ENCODE measurements around the gene MBNL1.
A peak's percentile ranks its signal among the peaks of the same experiment; 100 is the strongest.

MBNL1 gene

DNA sequence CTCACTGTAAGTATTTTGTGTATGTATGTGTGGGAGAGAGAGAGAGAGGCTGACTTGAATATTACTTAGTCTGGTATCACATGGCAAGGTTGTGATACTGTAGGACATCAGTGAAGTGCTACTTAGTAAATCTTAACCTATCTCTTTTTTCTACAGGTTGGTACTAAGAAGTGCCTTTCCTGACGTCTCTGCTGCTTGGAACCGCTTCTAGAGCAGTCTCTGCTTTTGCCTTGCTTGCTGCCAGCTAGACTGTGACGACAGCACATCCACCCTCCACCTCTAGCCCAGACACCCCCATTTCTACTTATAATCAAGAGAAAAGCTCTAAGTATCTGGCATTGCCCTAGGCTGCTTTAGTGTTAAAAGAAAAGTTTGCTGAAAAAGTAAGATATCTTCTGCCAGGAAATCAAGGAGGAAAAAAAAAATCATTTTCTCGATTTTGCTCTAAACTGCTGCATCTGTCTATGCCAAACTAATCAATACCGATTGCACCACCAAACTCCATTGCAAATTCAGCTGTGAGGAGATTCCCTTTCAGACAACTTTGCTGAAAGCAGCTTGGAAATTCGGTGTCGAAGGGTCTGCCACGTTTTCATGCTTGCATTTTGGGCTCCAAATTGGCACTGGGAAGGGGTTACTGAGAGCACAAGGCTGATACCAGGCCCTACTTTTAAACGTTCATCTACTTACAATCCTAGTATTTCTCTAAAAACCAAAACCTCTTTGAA, 30.7 kb downstream of the MBNL1 start:
- no peak for DNase-seq

DNA sequence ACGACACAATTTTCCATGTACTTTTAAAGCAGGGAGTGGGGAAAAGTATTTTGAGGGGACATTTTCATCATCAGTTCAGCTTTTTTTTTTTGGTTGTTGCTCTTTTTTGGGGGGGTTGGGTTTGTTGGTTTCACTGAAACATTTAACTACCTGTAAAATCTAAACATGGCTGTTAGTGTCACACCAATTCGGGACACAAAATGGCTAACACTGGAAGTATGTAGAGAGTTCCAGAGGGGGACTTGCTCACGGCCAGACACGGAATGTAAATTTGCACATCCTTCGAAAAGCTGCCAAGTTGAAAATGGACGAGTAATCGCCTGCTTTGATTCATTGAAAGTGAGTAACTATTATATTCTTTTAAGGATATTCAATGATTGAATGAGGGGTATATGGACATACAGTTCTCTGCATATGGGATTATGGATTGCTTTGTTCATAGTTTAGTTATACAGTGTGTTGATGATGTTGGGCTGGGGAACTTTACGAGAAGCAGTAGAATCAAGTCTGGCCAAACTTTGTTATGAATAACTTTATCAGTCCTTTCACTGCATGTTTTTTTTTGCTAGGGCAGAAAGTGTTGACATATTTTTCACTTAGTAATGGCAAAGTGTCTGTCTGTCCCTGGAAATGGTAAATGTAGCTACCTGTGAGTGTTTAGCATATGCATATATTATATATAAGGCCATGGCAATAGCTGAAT, 31.5 kb downstream of the MBNL1 start:
- DNase-seq: peak; percentile 28

DNA sequence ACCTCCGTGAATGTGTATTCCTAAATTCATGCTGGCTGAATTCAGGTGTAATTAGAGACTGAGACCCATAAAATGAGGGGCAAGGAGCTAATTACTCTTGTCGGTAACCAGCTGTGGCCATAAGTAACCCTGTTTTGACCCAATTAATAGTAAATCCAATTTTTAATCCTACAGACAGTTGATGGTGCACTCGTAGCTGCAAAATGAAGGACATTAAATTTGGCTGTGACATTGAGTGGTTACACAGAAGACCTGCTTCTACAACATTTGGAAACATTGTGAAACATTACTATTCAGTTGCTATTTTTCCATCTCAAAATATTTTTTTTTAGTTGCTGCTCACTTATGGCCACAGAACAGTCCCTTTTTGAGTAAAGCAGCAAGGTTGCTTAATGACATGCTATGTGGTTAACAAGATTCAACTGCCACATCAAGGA, 33.0 kb downstream of the MBNL1 start:
- no peak for DNase-seq

DNA sequence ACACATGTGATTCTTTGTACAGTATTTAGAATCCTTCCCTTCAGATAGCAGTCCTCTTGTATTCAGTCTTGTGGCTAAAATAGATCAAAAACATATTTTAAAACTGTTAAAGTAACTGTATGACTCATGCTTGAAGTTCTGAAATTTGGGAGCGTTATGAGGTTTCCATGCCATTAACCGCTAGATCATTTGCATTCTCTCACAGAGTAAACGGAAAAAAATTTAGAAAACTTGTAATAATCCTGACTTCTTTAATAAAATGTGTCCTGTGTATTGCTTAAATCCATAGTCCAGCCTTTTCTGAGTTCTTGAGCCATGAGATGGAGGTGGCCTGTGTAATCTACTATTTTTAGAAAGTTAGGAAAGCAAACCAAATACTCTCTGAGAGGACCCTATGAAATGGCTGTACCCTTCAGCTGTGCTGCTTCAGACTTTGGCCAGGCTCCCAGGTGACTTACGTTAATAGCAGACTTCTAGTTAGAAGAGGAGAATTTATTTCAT, 33.8 kb downstream of the MBNL1 start:
- peak; percentile 96 for DNase-seq

DNA sequence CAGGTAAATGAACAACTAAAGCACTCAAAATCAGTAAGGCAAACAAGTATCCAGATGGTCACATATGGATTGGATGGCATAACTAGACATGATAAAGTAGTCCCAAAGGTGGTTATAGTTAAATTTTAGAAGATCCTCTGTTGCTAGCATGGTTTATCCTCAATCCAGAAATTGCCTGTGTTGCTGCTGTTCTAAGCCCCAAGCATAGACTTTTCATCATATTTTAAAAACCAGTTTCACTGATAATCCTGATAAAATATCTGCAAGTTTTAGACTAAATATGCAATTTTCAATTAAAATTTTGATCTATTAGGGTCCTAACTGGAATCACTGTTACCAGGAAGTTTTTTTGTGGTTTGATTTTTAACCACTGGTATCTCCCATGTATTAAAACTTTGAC, 35.4 kb downstream of the MBNL1 start:
- DNase-seq: no peak

DNA sequence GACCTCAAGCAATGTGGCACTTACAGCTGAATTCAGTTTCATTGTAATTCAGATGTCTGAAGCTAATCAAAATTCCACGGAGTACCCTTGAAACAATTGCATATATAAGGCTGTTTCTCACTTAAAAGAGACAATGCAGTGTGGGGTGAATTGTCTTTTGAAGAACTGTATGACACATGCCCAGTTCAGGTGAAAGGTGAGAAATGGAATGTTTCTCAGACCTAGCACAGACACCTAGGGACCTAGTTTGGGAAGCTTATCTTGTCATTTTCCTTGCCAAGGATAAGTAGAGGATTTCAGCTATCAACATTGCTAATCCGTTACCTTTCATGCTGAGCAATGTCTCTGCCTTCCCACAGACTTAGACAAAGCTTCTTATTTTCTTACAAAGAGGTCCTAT, 36.3 kb downstream of the MBNL1 start:
- no peak for DNase-seq

DNA sequence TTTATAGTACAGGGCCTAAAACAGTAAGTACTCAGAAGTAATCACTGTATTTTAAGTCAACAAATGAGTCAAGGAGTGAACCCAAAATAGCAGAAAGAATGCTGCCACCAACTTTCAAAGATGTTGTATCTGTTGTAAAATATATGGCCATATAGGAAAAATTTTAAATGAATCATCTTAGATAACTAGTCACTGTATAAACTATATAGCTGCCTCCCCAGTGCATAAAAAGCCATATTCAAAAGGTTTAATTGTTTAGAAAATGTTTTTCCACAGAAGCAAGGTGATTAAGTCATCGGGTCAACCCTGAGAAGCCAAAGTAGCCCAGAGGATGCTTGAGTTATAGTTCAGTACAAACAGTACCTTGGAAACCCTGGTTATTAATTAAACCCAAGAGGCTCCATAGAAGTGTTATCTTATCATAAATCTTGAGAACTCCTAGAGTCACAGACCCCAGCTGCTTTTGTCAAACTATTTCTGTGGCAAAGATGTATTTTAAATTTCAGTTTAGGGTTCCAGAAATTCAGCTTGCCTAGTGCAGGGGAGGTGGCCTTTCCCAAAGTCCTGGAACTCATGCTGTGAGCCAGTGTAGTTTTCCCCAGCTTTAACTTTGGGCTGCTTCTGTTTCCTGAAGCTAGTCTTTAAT, 39.2 kb downstream of the MBNL1 start:
- DNase-seq: peak; percentile 28

DNA sequence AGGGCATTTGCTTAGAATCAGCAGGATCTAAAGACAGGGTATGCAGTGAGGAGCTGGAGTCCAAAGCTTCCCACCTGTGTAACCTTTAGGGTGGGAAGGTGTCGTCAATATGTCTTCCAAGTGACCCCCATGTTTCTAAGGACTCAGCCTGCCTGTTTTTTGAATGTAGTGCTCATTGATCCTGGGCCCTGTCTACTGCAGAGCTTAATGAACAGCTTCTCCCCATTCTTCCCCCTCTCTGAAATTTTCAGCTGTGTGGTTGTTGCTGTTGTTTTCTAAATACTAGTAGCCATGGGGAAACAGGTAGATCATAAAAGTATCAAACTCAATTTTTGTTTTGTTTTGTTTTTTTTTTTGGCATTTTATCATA, 39.7 kb downstream of the MBNL1 start:
- DNase-seq: no peak

DNA sequence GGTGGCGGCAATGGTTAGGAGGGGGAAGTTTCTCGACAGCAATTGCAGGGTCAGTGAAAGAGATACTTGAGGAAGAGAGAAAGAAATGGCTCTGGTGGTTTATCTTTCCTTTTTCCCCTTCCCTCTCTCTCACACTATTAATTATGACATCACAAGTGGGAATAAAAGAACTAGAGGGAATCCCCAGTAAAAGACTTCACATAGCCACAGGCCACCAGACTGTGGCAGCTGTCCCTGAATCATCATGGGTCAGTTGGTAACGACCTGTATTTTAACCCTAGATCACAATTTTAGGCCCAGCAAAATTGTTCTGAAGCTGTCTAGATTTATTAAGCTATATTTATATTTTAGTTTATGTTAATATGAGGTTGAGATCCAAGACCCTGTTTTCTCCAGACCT, 40.3 kb downstream of the MBNL1 start:
- DNase-seq: no peak

DNA sequence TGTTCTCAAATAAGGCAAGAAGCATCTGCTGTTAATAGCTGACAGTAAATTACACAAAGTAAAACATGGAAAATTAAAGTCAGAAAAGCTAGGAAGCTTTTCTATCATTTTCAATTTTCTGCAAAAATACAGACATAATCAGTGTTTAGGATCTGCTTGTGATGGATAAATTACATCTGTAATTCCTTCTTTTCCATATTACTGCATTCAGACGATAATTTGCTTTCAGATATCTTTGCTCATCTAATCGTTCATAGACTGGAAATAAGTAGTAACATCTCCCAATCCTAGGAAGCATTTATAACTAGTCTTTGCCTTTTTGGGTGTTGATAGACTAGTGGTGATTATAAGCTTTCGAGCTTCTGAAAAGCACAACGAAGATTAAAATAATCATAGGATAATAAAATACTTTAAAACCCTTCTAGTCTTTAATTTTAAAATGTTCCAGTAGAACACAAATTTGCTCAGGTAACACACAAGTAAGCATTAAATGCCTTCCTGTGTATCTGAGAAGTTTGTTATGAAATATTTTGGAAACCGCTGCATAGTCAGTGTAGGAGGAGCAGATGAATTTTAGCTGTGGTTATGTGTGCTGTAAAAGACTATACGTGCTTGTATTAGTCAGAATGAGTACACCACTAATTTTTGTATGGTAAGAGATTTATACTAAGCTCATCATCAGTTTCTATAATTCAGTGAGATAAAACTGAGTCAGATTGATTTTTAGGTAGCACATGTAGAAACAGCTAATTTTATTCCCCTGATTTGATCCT, 41.0 kb downstream of the MBNL1 start:
- DNase-seq: peak; percentile 74

DNA sequence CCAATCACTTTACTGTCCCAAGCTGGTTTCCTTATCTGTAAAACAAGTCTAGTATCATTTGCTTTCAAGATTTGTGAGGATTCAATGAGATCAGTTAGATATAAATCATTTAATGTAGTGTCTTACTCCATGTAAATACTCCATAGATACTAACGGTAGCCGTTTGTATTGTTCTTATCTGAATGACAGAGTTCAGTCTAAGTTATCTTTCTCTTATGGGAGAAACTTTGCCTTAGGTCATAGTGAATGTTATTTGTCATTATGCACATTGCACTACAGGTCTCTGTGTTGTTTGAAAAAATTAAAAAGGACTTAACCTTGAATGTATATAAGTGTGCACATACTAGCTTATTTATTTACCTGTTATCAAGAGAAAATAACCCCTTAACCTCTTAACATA, 44.7 kb downstream of the MBNL1 start:
- no peak for DNase-seq

DNA sequence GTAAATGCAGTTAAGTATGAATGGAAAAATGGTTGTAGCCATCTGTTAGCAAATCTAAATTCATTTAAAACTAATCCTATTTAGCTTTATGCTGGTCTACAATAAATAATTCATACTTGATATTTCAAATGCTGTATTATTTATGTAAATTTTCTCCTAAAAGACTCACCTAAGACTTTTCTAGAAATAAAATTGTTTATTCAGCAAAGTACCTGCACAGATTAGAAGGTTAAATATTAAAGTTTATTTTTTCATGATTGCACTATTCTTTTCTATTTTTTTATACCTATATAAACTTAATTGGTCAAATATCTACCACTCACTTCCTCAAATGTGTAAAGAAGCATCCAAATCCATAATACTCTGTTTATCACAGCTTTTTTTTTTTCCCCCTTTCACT, 45.2 kb downstream of the MBNL1 start:
- no peak for DNase-seq

DNA sequence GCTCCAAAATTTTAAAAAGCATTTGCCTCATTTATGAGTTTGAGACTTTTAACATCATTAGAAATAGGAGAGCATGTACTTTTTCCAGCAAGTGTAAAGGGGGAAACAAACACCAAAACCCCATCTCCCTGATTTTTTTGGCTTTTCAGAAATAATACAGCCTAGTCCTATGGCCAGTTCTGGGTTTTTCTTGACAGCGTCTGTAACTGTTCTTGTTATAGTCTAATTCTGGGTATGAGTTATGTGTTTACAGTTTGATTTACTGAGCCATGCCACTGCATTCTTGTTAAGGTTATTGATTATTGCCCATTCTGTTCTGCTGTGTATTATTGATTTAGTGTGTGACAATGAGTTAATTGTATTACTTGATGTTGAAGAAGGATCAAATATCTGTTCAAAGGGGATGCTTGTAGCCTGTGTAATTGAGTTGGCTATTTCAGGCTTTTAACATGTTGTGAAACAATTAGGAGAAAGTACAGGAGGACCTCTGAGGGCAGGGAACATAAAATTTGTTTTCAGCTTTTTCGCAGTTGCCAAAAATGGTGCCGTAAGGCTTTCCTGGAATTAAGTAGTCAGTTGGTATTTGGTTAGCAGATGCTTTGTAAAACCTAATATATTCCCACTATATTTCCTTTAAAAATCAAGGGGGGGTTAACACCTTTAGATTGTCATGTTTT, 46.1 kb downstream of the MBNL1 start:
- DNase-seq: no peak

DNA sequence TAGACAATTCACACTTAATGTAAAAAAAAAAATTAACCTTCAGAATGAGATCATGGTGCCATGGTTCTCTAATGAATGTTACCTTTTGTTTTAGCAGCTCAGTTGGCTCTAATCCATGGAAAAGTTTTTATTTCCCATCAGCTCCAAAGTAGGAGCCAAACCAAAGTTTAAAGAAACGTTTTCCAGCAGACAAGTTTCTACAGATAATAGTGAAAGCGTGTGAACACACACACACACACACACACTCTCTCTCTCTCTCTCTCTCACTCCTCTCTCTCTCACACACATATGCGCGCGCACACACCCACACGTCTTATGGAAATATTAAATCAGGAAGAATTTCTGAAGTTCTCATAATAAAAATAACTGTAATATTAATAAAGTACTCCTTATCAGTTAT, 46.9 kb downstream of the MBNL1 start:
- no peak for DNase-seq

DNA sequence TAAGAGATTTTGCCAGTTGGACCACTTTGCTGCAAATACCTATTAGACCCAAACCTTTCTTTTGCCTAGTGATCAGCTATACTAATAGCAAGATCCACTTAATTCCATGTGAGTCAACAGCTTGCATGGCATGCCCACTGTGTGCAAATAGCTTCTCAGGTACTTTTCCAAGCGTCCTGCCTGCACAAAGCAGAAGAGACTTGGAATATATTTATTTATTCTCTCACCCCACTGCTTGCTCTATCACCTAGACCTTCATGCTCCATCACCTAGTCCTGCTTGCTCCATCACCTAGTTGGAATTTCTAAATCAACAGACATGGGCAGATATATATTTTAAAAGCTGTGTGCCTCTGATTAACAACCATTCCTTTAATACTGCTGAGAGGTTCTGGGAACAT, 47.6 kb downstream of the MBNL1 start:
- DNase-seq: no peak

DNA sequence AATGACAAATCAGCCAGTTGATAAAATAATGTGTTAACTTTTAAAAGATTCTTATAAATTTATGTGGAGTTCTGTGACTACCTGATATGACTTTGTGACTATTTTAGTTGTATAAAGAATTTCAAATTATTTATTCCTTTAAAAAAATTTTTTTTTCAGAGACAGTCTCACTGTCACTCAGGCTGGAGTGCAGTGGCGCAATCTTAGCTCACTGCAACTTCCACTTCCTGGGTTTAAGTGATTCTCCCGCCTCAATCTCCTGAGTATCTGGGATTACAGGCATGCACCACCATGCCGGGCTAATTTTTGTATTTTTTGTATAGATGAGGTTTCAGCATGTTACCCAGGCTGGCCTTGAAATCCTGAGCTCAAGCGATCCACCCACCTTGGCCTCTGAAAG, 48.5 kb downstream of the MBNL1 start:
- DNase-seq: no peak

DNA sequence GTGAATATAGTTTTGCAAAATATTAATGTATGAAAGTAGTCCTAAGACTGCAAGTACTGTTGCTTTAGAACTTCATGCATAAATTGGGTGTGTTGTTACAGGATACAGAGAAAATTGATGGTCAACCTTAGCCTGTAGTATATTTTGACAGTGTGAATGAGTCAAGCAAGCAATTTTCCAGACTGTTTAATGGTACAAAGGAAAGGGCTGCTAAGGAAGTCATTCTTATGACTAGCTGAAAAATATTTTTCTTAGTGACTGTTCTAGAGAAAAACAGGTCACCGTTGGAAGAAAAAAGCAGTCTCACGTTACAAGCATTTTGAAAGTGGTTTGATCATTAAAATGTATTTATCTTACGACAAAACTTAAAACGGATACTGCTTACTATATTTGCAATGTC, 49.2 kb downstream of the MBNL1 start:
- DNase-seq: peak; percentile 61

DNA sequence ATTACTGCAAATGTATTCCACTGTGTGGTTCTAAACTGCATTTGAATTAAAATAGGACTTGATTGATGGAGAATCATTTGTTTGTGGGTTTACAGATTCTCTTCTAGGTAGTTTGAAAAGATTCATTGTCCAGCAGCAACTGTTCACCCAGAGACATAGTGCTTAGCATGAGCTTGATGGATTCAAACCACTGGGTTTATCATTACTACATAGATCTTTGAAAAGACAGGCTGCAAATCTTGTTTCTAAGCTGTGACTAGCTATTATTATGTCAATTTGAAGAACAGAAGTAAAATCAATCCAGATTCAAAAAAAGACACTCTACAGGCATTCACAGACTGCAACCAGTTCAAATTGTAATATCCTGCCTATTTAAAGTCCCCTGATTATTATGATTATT, 49.8 kb downstream of the MBNL1 start:
- DNase-seq: no peak

DNA sequence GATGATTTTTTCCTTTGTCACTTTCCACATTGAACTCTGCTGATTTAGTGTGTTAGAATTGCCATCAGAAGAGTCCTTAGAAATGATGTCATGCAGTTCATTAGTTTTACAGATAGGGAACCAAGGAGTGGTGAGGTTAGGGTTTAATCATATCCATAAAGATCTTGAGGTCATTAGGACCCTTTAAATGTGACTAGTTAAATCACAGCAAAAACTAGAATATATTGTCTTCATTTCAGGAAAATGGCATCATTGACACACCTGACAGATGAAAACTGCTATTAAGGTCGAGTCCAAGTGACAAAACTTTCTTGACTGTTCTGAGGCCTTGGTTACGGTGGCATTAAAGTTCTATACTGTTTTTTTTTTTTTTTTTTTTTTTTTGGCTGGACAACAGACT, 50.5 kb downstream of the MBNL1 start:
- no peak for DNase-seq

DNA sequence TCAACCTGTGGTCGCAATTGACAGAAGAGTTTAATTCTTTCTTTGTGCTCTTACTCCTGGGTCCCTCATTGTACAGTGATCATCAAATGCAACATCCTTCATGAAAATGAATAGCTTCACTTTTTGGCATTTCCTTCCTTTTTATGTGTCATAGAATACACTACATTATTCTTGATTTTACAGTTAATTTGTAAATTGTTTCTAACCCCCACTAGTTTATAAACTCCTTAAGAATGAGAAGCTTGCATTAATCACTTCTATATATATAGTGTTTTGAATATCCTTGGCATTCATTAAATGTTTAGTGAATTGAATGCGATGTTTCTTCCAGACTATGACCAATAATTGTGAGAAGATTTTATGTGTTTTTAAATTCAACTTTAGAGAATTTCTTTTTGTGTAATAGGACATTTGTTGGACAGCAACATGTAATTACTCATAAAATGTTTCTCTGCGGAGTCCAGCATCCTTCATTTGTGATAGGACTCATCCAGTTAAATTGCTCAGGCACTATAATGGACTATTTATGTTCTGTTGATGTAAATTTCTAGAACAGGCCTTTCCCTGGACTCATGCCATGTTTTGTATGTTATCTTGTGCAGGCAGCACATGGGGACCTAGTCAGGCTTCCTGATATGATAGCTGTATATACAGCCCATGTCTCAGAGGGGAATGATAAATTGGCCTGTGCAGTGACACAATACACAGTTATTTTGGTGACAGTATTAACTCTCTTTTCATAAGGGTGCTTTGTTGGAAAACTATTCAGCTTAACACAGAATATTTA, 51.3 kb downstream of the MBNL1 start:
- peak; percentile 32 for DNase-seq

DNA sequence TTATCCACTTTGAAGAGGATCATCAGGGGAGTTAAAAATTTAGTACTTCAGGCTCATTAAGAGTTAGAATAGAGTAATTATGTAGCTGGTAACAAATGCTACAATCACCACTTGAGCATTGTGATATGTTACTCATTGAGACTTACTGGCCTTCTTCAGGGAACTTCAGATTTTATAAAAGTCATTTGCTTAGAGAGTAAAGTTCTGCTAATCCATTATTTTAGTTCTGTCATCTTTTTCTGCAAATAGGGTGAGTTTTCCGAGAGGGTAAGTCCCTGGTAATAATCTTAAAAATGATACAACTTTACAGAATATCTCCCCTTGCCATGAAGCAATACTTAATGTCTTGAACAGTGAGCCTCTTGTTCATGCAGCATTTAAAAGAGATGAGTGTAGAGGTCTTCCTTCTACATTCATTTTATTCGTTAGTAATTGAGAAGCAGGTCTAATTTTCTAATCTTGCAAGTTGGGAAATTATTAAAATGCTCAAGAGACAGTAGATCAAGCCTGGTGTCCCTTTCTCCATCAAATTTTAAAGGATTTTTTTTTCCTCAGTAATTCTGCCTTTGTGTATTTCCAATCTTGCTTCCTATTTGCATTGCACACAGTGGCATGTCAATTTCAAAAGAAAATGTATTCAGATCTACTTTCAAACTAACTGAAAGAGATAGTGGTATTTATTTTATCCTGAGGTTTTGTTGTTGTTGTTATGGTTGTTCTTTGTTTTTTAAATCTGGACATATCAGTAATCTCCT, 52.6 kb downstream of the MBNL1 start:
- no peak for DNase-seq

Measured in fibroblast of upper back skin (primary cell).